DOHH2 (cell line): ENCODE data around the gene RPTN.

Experiments used
- H3F3A ChIP-seq: fragments of 200-600 bp; sonication (generic), shearing (Covaris generic); 2 replicates; pipeline ENCODE4 v1.6.0; 2016; ENCODE audit warnings: antibody characterized with exemption, mild to moderate bottlenecking; ENCODE audit not compliant: control insufficient read depth, insufficient read depth
- H3K27ac ChIP-seq: fragments of 200-600 bp; sonication (generic); 2 replicates; pipeline ENCODE4 v1.5.1; 2014; ENCODE audit warnings: low read depth, mild to moderate bottlenecking, low read length, moderate library complexity
- H3K27me3 ChIP-seq: fragments of 200-600 bp; sonication (generic); 2 replicates; pipeline ENCODE4 v1.6.1; 2014; ENCODE audit warnings: mild to moderate bottlenecking, low read length, mixed read lengths; ENCODE audit not compliant: control insufficient read depth
- H3K36me3 ChIP-seq: fragments of 200-600 bp; sonication (generic); 2 replicates; pipeline ENCODE4 v1.6.1; 2014; ENCODE audit warnings: mild to moderate bottlenecking, low read length, moderate library complexity, mixed read lengths; ENCODE audit not compliant: control insufficient read depth
- H3K4me1 ChIP-seq: fragments of 200-600 bp; sonication (generic); 2 replicates; pipeline ENCODE4 v1.6.1; 2014; ENCODE audit warnings: mild to moderate bottlenecking, low read length, mixed read lengths; ENCODE audit not compliant: control insufficient read depth
- H3K4me2 ChIP-seq: fragments of 200-600 bp; sonication (generic); 2 replicates; pipeline ENCODE4 v1.6.0; 2014; ENCODE audit warnings: mild to moderate bottlenecking, low read length, moderate library complexity
- H3K4me3 ChIP-seq: fragments of 200-600 bp; sonication (generic); 2 replicates; pipeline ENCODE4 v1.5.1; 2014; ENCODE audit warnings: mild to moderate bottlenecking, low read length, mixed read lengths
- H3K79me2 ChIP-seq: fragments of 200-600 bp; sonication (generic); 2 replicates; pipeline ENCODE4 v1.6.1; 2014; ENCODE audit warnings: mild to moderate bottlenecking, low read length, mixed read lengths; ENCODE audit not compliant: control insufficient read depth
- H3K9me2 ChIP-seq: fragments of 200-600 bp; sonication (generic); replicated peaks from 2 replicates; pipeline ENCODE4 v1.6.1; 2014; ENCODE audit warnings: mild to moderate bottlenecking, low read length, mixed read lengths; ENCODE audit not compliant: control insufficient read depth
- H3K9me3 ChIP-seq: fragments of 200-600 bp; sonication (generic); 2 replicates; pipeline ENCODE4 v1.6.1; 2014; ENCODE audit warnings: antibody characterized with exemption, low read length, mixed read lengths; ENCODE audit not compliant: control insufficient read depth, insufficient read depth
- H4K20me1 ChIP-seq: fragments of 200-600 bp; sonication (generic); 2 replicates; pipeline ENCODE4 v1.6.0; 2014; ENCODE audit warnings: low read depth, mild to moderate bottlenecking, antibody characterized with exemption, low read length, moderate library complexity; ENCODE audit not compliant: control insufficient read depth, insufficient read depth
- CTCF ChIP-seq: fragments of 200-600 bp; sonication (generic); IDR thresholded peaks from one replicate; pipeline ENCODE4 v1.5.1; 2014; ENCODE audit warnings: antibody characterized with exemption, mild to moderate bottlenecking, low read depth, low read length; ENCODE audit not compliant: poor library complexity, severe bottlenecking
- EZH2phosphoT487 ChIP-seq: fragments of 200-600 bp; sonication (generic); IDR thresholded peaks from 2 replicates; pipeline ENCODE4 v1.6.1; 2017; ENCODE audit warnings: borderline replicate concordance, mild to moderate bottlenecking, antibody characterized with exemption, low read length, moderate library complexity, mixed read lengths

RPTN gene

DNA sequence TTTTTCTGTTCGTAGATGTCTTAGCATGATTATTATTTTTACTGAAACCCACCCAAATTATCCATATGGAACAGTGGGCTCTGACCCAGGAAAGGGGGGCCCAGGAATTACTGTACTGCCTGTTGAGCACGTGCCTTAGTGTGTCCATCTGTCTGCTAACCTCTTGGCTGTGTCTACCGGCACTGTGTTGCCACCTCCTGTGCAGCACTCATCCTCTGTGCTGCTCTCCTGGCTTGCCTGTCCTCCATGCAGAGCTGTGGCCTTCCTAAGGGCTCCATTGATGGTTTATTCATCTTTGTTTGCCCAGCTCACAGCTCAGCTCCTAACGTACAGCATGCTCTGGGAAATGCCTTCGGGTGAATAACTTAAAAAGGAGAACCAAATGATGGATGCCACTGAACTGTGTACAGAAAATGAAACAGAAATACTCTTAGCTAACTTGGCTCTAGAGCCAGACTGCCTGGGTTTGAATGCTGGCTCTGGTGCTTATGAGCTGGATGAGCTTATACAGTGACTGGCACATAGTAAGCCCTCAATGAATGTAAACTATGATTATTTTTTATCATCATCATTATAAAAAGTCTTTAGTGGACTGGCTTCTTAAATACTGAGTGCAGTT is 11.4 kb upstream of the RPTN start:
- no peaks in the 10 kb centered on the region for H3K9me3 ChIP-seq

GRCh38 chr1:152169366-152170025 is 10.5 kb upstream of the RPTN start:
- no peak overlapping the region for H3K4me3 ChIP-seq
- H3F3A ChIP-seq, result no peaks in the 10 kb centered on the region
- TF ChIP-seq EZH2phosphoT487, result no peak
- TF ChIP-seq CTCF, result no peak
- H3K27ac ChIP-seq, result no peak overlapping the region
- H3K79me2 ChIP-seq, result no peaks in the 10 kb centered on the region
- no peaks in the 10 kb centered on the region for H3K9me2 ChIP-seq
- H3K4me1 ChIP-seq, result peaks cover 17% of the 10 kb centered on the region
- H3K9me3 ChIP-seq, result peaks cover 6% of the 10 kb centered on the region; the same call in 1 of the 2 replicates
- H3K27me3 ChIP-seq, result no peaks in the 10 kb centered on the region
- no peaks in the 10 kb centered on the region for H4K20me1 ChIP-seq
- no peak overlapping the region for H3K4me2 ChIP-seq
- H3K36me3 ChIP-seq, result no peaks in the 10 kb centered on the region

More for the DNA sequence above, 11.4 kb upstream of the RPTN start:
- Histone ChIP-seq H3K27me3 (no peaks in the 10 kb centered on the region), H3K36me3 (no peaks in the 10 kb centered on the region), H3K4me1 (peaks cover 8% of the 10 kb centered on the region), H3K79me2 (no peaks in the 10 kb centered on the region), H3K27ac (no peak overlapping the region), H4K20me1 (no peaks in the 10 kb centered on the region), H3K4me2 (no peak overlapping the region), H3K9me2 (no peaks in the 10 kb centered on the region; the same call in 1 of the 2 replicates), H3F3A (no peaks in the 10 kb centered on the region), H3K4me3 (no peak overlapping the region)
- TF ChIP-seq EZH2phosphoT487, result no peak
- TF ChIP-seq CTCF, result no peak

- Histone ChIP-seq H3K9me2 (no peaks in the 10 kb centered on the region), H3K4me1 (peaks cover 19% of the 10 kb centered on the region), H3K36me3 (no peaks in the 10 kb centered on the region), H3K27me3 (no peaks in the 10 kb centered on the region), H3K9me3 (peaks cover 6% of the 10 kb centered on the region; the same call in 1 of the 2 replicates), H4K20me1 (no peaks in the 10 kb centered on the region), H3K79me2 (no peaks in the 10 kb centered on the region), H3K27ac (no peak overlapping the region), H3K4me2 (no peak overlapping the region), H3F3A (no peaks in the 10 kb centered on the region), H3K4me3 (no peak overlapping the region)
- TF ChIP-seq CTCF (no peak), EZH2phosphoT487 (no peak)
These were observed 9.5 kb upstream of the RPTN start for GRCh38 chr1:152168535-152168868.
